Mesendoderm (in vitro differentiated cells): Measurements from ENCODE around the gene COPS9.

Experiments
- DNase-seq: peaks from one replicate; pipeline ENCODE4 v3.0.0; 2013
- H2AK5ac ChIP-seq: 2 replicates; pipeline ENCODE4 v1.6.1; 2013; ENCODE audit warnings: low read length, inconsistent platforms
- H2BK120ac ChIP-seq: 2 replicates; pipeline ENCODE4 v1.6.1; 2013; ENCODE audit warnings: low read depth, mild to moderate bottlenecking, low read length, moderate library complexity, mixed read lengths
- H2BK15ac ChIP-seq: replicated peaks from 2 replicates; pipeline ENCODE4 v1.6.1; 2013; ENCODE audit warnings: low read depth, mild to moderate bottlenecking, moderate library complexity
- H2BK5ac ChIP-seq: 2 replicates; pipeline ENCODE4 v1.6.1; 2013; ENCODE audit warnings: low read length, inconsistent platforms
- H3K18ac ChIP-seq: 2 replicates; pipeline ENCODE4 v1.6.1; 2013; ENCODE audit warnings: mild to moderate bottlenecking, low read length, mixed read lengths
- H3K23ac ChIP-seq: one replicate; pipeline ENCODE4 v1.6.1; 2013; ENCODE audit warnings: low read length
- H3K27ac ChIP-seq: 2 replicates; pipeline ENCODE4 v1.5.1; 2013; ENCODE audit warnings: low read depth, mild to moderate bottlenecking, inconsistent platforms, low read length, moderate library complexity
- H3K27me3 ChIP-seq: 2 replicates; pipeline ENCODE4 v1.6.1; 2013; ENCODE audit warnings: low read length, control low read depth, mild to moderate bottlenecking, inconsistent platforms; ENCODE audit not compliant: insufficient read depth, poor library complexity
- H3K36me3 ChIP-seq: 2 replicates; pipeline ENCODE4 v1.6.1; 2013; ENCODE audit warnings: low read length, inconsistent platforms; ENCODE audit not compliant: control insufficient read depth, insufficient read depth
- H3K4ac ChIP-seq: one replicate; pipeline ENCODE4 v1.6.1; 2013; ENCODE audit warnings: low read depth, mild to moderate bottlenecking, low read length, moderate library complexity
- H3K4me1 ChIP-seq: 2 replicates; pipeline ENCODE4 v1.6.1; 2013; ENCODE audit warnings: low read depth, low read length, inconsistent platforms; ENCODE audit not compliant: control insufficient read depth
- H3K4me2 ChIP-seq: 2 replicates; pipeline ENCODE4 v1.6.1; 2013; ENCODE audit warnings: low read length
- H3K4me3 ChIP-seq: 2 replicates; pipeline ENCODE4 v1.5.1; 2013; ENCODE audit warnings: mild to moderate bottlenecking, low read length
- H3K56ac ChIP-seq: one replicate; pipeline ENCODE4 v1.6.1; 2013; ENCODE audit warnings: low read length
- H3K79me1 ChIP-seq: 2 replicates; pipeline ENCODE4 v1.6.1; 2013; ENCODE audit warnings: low read length, inconsistent platforms
- H3K79me2 ChIP-seq: 2 replicates; pipeline ENCODE4 v1.6.1; 2013; ENCODE audit warnings: mild to moderate bottlenecking, low read length; ENCODE audit not compliant: control insufficient read depth, insufficient read depth
- H3K9ac ChIP-seq: 2 replicates; pipeline ENCODE4 v1.6.1; 2013; ENCODE audit warnings: low read length, inconsistent platforms
- H4K5ac ChIP-seq: one replicate; pipeline ENCODE4 v1.6.1; 2013; ENCODE audit warnings: low read length
- H4K8ac ChIP-seq: one replicate; pipeline ENCODE4 v1.6.1; 2013; ENCODE audit warnings: low read depth, mild to moderate bottlenecking, control low read depth, low read length, moderate library complexity
- WGBS: extraction: QIAGEN DNeasy Blood & Tissue Kit; methylation state at CpG from one replicate; pipeline ENCODE4 v1.1.7; 2013; ENCODE audit warnings: low lambda C conversion rate, missing lambda C conversion rate; ENCODE audit not compliant: insufficient coverage; ENCODE audit errors: extremely low coverage; 5-methylcytosine and 5-hydroxymethylcytosine counted together

The COPS9 gene

GRCh38 chr2:240131296-240131695 lies 4.8 kb downstream of the COPS9 start:
- DNase-seq, result no peak
- Histone ChIP-seq H3K27ac (no peak overlapping the region), H3K79me2 (peaks cover 18% of the 10 kb centered on the region), H3K4me2 (no peak overlapping the region), H2BK15ac (no peak overlapping the region), H4K5ac (no peak overlapping the region), H3K4me1 (peaks cover 5% of the 10 kb centered on the region), H3K36me3 (peaks cover 16% of the 10 kb centered on the region), H3K18ac (no peak overlapping the region), H3K79me1 (peaks cover 20% of the 10 kb centered on the region), H2BK5ac (no peak overlapping the region), H4K8ac (no peak overlapping the region), H3K23ac (no peak overlapping the region), H2AK5ac (no peak overlapping the region), H3K4me3 (no peak overlapping the region), H3K56ac (no peak overlapping the region), H3K27me3 (no peaks in the 10 kb centered on the region), H3K4ac (no peak overlapping the region), H2BK120ac (no peak overlapping the region), H3K9ac (no peak overlapping the region)
- WGBS, result no CpG with 5 or more reads among the region's 16 CpGs

DNA sequence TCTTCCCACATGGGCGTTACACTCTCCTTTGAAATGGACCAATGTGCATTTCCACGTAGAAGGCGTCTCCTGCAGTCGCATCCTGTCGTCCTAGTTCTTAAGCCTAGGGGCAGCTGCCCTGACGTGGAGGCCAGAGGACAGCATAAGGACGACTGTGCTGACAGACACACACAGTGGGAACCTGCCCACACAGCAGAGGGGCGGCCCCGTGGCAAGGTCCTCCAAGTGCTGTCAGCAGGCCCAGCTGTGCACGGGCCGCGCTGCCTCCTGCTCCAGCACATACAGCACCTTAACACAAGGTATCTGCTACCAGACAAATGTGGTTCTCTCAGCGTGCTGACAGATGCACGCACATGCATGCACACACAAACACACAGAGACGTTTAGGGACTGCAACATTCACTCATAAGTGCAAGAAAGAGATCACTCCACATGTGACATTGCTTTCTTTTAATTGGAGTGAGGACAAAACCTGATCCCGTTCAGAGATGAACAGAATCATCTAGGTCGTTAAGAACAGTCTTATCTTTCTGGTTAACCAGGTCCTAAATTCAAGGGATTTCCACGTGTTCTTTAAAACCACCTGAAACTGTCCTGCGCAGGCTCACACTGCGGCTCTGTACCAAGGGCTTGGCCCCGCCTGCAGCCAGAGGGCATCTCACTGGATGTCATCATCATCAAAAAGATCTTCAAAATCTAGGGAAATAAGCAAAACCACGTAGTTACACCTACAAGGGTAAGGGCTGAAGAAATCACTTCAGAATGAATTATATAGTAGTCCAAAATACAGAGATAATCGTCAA lies 5.5 kb downstream of the COPS9 start:
- peaks cover 20% of the 10 kb centered on the region for H3K79me1 ChIP-seq
- no peak overlapping the region for H3K4ac ChIP-seq
- no peak overlapping the region for H4K8ac ChIP-seq
- no CpG with 5 or more reads among the region's 23 CpGs for WGBS
- H3K9ac ChIP-seq, result no peak overlapping the region
- no peak overlapping the region for H2BK15ac ChIP-seq
- H2BK120ac ChIP-seq, result no peak overlapping the region
- no peak overlapping the region for H4K5ac ChIP-seq
- H3K79me2 ChIP-seq, result peaks cover 15% of the 10 kb centered on the region
- H3K36me3 ChIP-seq, result peaks cover 16% of the 10 kb centered on the region
- H3K27me3 ChIP-seq, result no peaks in the 10 kb centered on the region
- no peak overlapping the region for H3K4me2 ChIP-seq
- peaks cover 5% of the 10 kb centered on the region for H3K4me1 ChIP-seq
- H3K27ac ChIP-seq, result no peak overlapping the region
- no peak overlapping the region for H2AK5ac ChIP-seq
- H3K18ac ChIP-seq, result no peak overlapping the region
- H2BK5ac ChIP-seq, result no peak overlapping the region
- H3K56ac ChIP-seq, result no peak overlapping the region
- H3K4me3 ChIP-seq, result no peak overlapping the region
- H3K23ac ChIP-seq, result no peak overlapping the region
- no peak for DNase-seq

DNA sequence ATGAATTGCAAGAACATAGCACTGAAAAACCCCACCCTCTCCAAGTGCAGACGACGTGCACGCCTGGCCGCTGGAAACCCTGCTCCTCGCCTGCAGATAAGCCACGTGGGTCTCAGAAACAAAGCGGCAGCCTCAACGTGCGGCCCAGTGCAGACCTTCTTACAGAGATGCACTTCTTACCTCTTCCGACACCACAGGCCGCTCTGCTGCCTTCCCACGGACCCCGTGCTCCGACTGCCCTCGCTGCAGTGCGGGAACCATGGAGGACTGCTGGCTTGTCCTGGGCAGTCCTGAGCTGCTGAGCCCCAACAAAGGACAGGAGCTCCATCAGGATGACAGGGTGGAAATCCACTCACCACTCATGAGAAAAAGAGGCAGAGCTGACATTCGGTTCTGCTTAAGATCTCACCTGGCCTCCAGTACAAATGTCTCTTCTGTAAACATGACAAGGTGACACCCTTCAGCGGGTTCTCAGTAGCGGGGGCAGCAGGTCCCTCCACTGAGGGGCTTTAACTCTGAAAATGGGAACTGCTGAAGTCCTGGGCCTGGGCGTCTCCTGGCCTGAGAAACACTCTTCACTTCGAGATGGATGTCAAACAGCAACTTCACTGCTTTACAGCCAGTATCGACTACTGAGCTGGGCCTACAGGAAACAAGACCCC lies 6.2 kb downstream of the COPS9 start:
- H3K9ac ChIP-seq, result no peak overlapping the region
- H3K4me2 ChIP-seq, result no peak overlapping the region
- no peak overlapping the region for H3K27ac ChIP-seq
- peaks cover under 1% of the 10 kb centered on the region for H3K4me1 ChIP-seq
- H2AK5ac ChIP-seq, result no peak overlapping the region
- no peak overlapping the region for H2BK5ac ChIP-seq
- H3K4ac ChIP-seq, result no peak overlapping the region
- H3K79me2 ChIP-seq, result peaks cover 8% of the 10 kb centered on the region
- no peak overlapping the region for H3K18ac ChIP-seq
- no peak overlapping the region for H2BK15ac ChIP-seq
- H3K23ac ChIP-seq, result no peak overlapping the region
- no peak overlapping the region for H4K8ac ChIP-seq
- no peak overlapping the region for H4K5ac ChIP-seq
- H3K27me3 ChIP-seq, result no peaks in the 10 kb centered on the region
- DNase-seq, result no peak
- peaks cover 13% of the 10 kb centered on the region for H3K79me1 ChIP-seq
- H3K56ac ChIP-seq, result no peak overlapping the region
- no peak overlapping the region for H3K4me3 ChIP-seq
- H3K36me3 ChIP-seq, result peaks cover 16% of the 10 kb centered on the region
- no CpG with 5 or more reads among the region's 22 CpGs for WGBS
- no peak overlapping the region for H2BK120ac ChIP-seq

DNA sequence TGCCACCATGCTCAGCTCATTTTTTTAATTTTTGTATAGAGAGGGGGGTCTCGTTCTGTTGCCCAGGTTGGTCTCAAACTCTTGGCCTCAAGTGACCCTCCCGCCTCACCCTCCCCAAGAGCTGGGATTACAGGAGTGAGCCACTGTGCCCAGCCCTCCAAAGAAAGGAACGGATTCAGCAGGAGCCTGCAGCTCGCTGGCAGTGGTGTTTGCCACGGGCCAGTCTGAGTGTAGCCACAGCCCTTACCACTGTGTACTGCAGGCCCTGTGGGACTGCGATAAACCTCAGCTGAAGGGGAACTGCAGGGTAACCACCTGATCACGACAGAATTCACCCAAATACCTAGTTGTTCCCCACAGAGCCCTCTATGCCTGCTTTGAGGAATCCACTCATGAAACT lies 6.8 kb downstream of the COPS9 start:
- no peaks in the 10 kb centered on the region for H3K4me1 ChIP-seq
- H2AK5ac ChIP-seq, result no peak overlapping the region
- peaks cover 7% of the 10 kb centered on the region for H3K79me1 ChIP-seq
- H3K9ac ChIP-seq, result no peak overlapping the region
- H3K18ac ChIP-seq, result no peak overlapping the region
- peaks cover 3% of the 10 kb centered on the region for H3K79me2 ChIP-seq
- H3K27ac ChIP-seq, result no peak overlapping the region
- no peak overlapping the region for H2BK120ac ChIP-seq
- no peak overlapping the region for H3K4ac ChIP-seq
- WGBS, result no CpG with 5 or more reads among the region's 7 CpGs
- H2BK15ac ChIP-seq, result no peak overlapping the region
- H3K4me3 ChIP-seq, result no peak overlapping the region
- H2BK5ac ChIP-seq, result no peak overlapping the region
- peaks cover 16% of the 10 kb centered on the region for H3K36me3 ChIP-seq
- no peak overlapping the region for H3K4me2 ChIP-seq
- H4K5ac ChIP-seq, result no peak overlapping the region
- no peak overlapping the region for H3K23ac ChIP-seq
- H3K56ac ChIP-seq, result no peak overlapping the region
- DNase-seq, result no peak
- no peak overlapping the region for H4K8ac ChIP-seq
- H3K27me3 ChIP-seq, result no peaks in the 10 kb centered on the region

DNA sequence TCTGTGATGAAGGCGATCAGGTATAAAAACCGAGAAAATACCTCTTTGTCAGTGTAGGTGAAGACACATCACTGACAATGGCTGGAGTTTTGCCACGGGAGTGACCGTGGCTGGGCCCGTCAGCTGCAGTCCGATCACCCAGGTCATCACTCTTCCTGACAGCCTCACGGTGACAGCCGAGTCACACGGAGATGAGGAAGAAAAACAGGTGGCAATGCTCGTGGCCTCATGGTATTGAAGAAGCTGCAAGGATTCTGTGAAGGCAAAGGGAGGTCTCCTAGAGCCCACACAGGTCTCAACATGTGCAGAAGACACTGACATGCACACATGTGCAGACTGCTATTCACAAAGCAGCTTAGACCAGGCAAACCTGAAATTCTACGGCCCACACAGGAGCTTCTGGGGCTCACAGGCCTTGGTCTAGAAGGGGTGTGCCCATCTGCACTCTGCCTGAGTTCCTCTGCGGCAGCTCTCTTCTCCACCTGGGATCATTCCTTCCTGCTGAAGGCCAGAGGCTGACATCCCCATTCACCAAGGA lies 7.4 kb downstream of the COPS9 start:
- no peaks in the 10 kb centered on the region for H3K27me3 ChIP-seq
- peaks cover 16% of the 10 kb centered on the region for H3K36me3 ChIP-seq
- DNase-seq, result no peak
- H3K18ac ChIP-seq, result no peak overlapping the region
- no peak overlapping the region for H3K23ac ChIP-seq
- no peak overlapping the region for H3K9ac ChIP-seq
- H3K4ac ChIP-seq, result no peak overlapping the region
- H2AK5ac ChIP-seq, result no peak overlapping the region
- H3K79me2 ChIP-seq, result no peaks in the 10 kb centered on the region
- no peak overlapping the region for H4K5ac ChIP-seq
- H2BK5ac ChIP-seq, result no peak overlapping the region
- H3K4me3 ChIP-seq, result no peak overlapping the region
- H3K4me1 ChIP-seq, result no peaks in the 10 kb centered on the region
- H2BK120ac ChIP-seq, result no peak overlapping the region
- H3K4me2 ChIP-seq, result no peak overlapping the region
- H4K8ac ChIP-seq, result no peak overlapping the region
- H3K56ac ChIP-seq, result no peak overlapping the region
- H3K79me1 ChIP-seq, result peaks cover 5% of the 10 kb centered on the region
- H3K27ac ChIP-seq, result no peak overlapping the region
- no CpG with 5 or more reads among the region's 12 CpGs for WGBS
- H2BK15ac ChIP-seq, result no peak overlapping the region
